Inflammatory macrophage (primary cell): ENCODE results near the gene LMAN2.
A peak's percentile ranks its signal among the peaks of the same experiment; 100 is the strongest.
"Not testable (repeated sequence)": the region's sequence is repeated elsewhere in the genome, so short reads cannot be mapped to it uniquely, and the experiment has no call there.

Experiments
- DNase-seq, 2 donors: peaks; one replicate each; pipeline ENCODE4 v3.0.0-alpha.2; 2020 to 2022

LMAN2 gene

DNA sequence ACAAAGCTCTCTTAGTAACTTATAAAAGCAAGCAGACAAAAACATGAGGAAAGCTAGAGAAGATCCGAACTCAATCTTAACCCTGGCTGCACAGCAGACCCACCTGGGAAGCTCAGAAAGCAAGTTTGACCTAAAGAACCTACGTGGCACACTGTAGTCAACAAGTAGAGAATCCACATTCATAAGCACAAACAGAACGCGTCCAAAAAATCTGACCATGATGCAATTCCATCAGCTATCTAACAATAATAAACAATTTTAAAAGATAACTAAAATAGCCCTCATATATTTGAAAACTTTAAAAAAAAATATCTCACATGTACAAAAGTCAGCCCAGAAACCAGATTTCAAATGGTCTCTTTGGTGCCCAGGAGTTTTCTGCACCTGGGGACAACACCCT is 4.6 kb downstream of the LMAN2 start:
- DNase-seq = no peak

GRCh38 chr5:177344891-177345290 is 6.6 kb downstream of the LMAN2 start:
- DNase-seq = no peak

DNA sequence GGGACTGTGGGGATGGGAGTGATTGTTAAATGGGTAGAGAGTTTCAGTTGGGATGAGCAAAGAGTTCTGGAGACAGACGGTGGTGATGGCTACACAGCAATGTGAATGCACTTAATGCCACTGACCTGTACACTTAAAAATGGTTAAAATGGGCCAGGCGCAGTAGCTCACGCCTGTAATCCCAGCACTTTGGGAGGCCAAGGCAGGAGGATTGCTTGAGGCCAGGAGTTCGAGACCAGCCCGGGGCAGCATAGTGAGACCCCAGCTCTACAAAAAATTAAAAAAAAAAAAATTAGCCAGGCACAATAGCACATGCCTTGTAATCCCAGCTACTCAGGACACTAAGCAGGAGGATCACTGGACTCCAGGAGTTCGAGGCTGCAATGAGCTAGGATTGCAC is 7.7 kb downstream of the LMAN2 start:
- DNase-seq = no peak

GRCh38 chr5:177343000-177343399 is 8.5 kb downstream of the LMAN2 start:
- DNase-seq = not testable (repeated sequence)

- peak; percentile 28 to 62 for DNase-seq
Measured at GRCh38 chr5:177339107-177339638, 12.3 kb downstream of the LMAN2 start.

DNA sequence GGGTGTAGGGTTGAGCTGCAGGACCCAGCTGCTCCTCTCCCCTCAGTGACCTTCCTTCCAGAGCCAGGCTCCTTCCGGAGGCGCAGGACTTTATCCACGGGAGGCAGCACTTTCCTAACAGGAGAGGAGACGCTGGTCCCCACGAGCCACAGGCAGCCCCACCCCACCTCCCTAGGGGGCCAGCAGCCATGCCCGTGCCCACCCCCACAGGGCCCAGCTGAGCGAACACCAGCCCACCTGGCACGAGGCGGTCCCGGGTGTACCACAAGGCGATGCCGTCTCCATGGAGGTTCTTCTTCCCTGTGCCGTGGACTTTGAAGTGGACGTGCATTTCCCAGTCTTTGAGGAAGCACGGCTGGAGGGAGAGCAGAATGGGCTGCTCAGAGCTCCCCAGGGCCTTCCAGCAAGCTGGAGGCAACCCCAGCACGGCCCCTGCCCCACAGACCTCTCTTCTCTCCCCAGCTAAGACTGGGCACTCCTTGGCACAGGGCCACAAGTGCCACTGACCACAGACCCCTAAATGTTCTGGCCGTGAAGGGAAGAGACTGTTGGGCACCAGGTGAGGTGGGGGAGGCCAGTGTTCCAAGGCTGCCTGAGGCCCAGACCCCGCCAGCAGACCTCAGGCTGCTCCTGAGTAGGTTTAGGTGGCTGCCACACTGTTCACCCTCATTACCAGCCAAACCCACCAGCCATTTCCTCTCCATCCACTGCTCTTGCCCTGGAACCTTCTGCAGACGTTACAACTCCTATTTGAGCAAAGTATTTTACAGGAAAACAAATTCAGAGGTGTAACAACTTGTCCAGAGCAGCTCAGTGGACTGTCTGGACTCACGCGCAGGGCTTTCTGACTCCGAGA is 13.0 kb downstream of the LMAN2 start:
- DNase-seq = no peak

DNA sequence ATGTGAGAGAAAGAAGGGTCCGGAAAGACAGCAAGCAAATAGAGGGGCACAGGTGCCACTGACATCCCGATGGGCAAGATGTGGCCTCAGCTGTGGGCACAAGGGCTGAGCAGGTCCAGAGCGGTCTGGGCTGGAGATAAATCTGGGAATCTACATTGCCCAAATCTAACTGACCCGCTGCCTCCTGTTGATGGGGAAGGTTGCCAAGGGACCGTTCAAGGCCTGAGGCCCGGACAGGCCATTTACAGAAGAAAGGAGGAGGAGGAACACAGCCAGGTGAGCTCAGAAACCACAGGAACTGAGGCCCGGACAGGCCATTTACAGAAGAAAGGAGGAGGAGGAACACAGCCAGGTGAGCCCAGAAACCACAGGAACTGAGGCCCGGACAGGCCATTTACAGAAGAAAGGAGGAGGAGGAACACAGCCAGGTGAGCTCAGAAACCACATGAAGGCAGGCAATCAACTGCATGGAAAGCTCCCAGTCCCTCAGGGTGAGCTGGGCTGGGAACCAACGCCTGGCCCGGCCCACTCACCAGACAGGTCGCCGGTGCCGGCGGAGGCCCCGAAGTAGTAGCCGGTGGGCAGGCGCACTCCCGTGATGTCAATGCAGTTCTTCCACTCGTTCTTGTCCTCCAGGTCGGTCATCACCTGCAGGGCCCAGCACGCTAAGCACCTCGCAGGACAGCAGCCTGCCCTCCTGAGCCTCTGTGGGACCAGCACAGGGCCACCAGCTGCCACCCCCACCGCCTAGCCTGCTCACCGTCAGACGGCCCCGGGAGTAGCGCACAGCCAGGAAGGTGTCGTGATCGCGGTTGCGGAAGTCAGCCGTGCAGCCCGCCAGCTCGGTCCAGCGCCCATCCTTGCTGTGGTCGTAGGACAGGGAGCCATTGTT is 14.6 kb downstream of the LMAN2 start:
- DNase-seq = no peak

GRCh38 chr5:177336112-177336511 is 15.4 kb downstream of the LMAN2 start:
- peak; percentile 45 to 49 for DNase-seq

DNA sequence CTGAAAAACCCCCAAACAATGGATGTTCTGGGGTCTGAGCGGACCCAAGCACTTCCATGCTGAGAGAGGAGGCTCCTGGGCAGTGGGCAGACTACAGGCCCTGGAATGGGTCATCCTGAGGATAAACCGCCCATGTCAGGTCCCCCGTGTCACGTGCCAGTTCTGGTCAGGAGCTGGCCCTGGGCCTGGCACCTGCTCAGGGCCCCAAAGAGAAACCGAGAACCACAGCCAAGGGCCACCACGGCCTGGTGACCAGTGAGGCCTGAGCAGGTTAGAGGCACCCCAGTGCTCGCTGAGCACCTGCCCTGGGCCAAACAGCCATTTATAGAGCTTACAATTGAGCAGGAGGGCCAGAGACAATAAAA is 15.8 kb downstream of the LMAN2 start:
- no peak for DNase-seq

- DNase-seq = no peak
Measured at GRCh38 chr5:177334781-177335700, 16.4 kb downstream of the LMAN2 start.

DNA sequence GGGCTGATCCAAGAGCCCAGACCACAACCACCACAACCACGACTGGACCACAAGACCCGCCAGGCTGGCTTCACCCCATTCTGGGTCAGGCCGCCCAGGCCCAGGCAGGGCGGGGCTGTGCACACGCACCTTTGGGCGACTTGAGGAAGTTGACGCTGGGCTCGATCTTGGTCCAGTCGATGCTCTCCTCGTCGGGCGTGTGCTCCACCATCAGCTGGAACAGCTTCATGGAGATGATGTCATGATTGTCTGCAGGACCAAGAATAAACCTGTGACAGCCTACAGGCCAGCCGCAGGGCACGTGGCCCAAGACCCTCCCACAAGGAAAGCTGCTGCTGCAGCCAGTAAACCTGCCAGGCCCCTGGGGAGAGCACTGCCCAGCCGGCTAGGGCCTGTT is 17.3 kb downstream of the LMAN2 start:
- no peak for DNase-seq

DNA sequence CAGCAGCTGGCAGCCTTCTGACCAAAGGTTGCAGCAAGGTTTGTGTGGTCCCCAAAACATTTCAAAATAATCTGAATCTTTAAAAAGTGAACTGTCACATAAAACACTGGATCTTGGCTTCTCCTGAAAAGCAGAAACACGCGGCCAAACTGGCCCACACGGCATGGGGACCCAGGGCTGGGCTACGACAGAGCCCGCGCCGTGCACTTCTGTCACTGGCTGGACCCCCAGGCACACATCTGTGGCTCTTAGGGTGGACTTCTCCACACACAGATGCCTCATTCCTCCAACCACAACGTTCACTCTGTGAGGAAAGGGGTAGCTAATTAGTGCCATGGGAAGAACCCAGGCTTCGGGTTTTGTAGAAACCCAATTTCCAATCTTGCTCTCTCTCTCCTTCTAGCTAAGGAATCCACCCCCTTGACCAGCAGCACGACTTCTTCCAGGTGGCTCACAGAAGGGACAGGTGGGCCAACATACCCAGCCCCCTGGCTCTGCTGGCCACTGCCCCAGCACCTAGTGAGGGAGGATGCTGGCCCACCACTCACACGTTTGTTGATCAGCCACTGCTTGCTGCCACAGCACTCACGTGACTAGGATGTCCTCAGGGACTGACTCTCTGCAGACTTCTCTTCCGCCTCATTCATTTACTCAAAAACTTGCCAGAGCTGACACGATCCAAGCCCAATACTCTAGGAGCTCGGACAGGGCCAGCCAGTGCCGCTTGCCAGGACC is 17.9 kb downstream of the LMAN2 start:
- no peak for DNase-seq

DNA sequence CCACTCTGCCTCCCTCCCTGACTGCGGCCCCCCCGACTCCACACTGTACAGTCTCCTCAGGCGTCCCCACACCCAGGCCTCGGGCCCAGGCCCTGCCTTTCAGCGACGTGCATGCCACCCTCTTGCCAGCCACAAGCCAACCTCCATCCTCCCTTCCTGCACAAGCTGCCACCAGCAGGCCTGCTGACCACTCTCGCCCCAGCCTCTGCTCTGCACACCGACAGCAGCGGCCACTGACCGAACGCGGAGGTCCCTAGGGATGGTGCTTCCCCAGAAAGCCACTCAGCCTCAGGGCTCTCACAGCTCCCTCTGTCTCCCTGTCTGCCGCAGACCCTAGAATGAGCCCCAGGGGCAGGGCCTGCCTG is 18.6 kb downstream of the LMAN2 start:
- no peak for DNase-seq

- no peak for DNase-seq
Measured at GRCh38 chr5:177332031-177332895, 19.2 kb downstream of the LMAN2 start.

DNA sequence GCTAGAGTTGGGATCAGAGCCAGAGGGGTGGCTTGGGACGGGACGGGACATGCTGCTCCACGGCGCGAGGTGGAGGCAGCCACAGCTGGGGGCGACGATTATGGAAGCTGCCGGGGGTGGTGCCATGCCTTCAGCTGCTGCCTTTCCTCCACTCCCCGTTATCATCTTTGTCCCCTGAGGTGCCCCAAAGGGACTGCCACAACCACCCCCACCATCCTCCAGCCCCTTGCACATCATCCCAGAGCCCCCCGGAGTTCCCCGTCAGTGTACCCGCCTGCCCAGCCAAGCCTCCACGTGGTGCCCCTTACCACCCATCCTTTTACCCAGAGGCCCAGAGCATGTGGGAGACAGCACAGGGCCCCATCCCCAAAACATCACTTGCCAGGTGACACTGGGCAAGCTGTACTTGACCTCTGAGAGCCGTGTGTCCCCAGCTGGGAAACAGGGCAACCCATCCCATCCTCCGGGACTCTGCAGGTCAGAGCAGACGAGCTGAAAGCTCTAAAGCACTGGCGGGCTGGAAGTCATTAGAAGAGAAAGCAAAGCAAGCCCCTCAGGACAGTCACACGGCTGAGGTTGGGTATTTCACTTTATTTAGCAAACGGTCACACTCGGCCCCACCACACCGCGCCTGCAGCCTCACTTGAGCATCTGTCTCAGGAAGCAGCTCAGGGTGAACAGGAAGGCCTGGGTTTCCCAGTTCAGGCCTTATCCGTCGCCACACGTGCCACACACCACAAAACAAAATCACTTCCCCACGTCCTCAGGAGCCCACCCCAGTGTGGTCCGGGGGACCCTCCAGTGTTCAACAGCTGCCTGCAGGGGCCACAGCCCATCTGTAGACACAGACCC is 20.3 kb downstream of the LMAN2 start:
- no peak for DNase-seq

DNA sequence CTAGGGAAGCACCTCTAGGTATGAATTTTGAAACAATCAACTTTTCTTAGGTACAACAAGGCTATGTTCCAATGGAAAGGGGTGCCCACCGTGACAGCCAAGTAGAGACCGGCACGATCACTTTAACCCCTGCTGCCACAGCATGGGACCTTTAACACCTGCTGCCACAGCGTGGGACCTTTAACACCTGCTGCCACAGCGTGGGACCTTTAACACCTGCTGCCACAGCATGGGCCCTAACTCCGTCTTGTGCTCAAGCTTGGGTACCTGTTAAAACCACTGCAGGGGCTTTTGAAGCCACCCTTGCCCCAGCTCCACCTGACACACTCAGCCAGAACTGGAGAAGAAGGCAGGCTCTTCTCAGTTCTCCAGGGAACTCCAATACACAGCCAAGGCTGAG is 21.6 kb downstream of the LMAN2 start:
- DNase-seq = no peak

DNA sequence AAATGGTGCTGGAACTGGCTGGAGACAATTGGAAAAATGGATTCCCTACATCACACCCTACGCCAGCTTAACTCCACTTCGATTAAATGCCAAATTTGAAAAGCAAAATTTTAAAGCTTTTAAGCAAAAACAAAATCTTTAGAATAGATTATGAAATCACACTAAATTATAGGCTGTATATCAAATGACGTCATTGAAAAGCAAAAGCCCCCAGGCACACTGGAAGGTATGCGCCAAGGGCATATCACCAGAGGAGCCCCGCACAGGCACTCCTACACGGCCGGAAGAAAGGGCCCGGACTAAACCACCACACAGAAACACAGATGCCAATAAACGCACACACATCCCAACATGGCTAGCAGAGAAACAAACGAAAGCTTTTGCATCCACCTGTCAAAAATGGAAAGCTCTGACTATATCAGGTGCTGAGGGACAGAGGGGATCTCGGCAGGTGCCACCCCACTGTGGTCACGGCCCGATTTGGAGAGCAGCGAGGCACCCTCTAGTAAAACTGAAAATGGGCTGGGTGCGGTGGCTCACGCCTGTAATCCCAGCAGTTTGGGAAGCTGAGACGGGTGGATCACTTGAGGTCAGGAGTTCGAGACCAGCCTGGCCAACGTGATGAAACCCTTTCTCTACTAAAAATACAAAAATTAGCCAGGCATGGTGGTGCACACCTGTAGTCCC is 22.8 kb downstream of the LMAN2 start:
- DNase-seq = no peak

DNA sequence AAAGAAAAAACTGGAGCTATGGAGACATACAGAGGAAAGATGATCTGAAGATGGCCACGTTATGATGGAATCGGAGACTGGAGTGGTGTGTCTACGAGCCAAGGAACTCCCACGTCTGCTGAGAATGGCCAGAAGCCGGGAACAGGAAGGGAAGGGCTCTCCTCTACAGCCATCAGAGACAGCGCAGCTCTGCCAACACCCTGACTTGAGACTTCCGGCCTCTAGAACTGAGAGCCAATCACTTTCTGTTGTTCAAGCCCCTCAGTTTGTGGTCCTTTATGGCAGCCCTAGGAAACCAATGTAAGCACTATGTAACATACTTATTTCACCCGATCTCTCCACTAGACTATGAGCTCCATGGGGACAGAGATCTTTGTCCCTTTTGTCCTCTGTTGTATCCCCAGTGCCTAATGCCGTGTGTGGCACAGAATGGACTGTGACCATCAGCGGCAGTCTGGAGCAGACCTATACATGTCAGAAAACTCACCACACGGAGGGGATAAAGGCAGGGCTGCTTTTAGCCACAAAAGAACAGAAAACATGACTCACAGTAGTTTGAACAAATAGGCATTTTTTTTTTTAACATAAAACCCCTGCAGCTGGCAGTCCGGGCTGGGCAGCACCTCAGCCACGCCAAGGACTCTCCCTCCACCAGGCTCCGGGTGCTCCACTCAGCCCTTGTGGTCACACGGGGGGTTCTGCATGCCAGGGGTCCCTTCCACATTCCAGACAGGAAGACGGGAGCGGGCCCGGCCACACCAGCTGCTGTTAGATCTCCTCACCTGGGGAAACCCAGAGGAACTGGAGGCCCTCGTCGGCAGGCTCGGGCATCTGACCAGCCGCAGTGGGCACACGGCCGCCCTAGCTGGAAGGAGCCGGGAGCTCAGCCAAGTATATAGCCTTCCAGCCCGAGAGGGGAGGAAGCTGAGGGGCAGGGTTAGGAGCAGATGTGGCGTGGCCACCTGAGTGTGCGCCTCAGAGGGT is 23.6 kb downstream of the LMAN2 start:
- DNase-seq = peak; percentile 35 to 42
